Vagina (tissue), 2 donors: ENCODE measurements around the gene TUBB1.

Experiments used
- CTCF ChIP-seq, 3 experiments: fragments of 450-650 bp in 2 of 3; fragments of 200-600 bp in 1 of 3; sonication (generic) in 1 of 3; IDR thresholded peaks; one replicate each; pipeline ENCODE4 v1.5.1; 2017 to 2019; ENCODE audit warnings: antibody characterized with exemption in 3 of 3, mild to moderate bottlenecking in 2 of 3, moderate library complexity in 2 of 3
- POLR2A ChIP-seq, 2 donors: fragments of 450-650 bp; IDR thresholded peaks; one replicate each; pipeline ENCODE4 v1.6.1; 2017; ENCODE audit warnings: antibody characterized with exemption in 2 of 2, mild to moderate bottlenecking in 2 of 2, moderate library complexity in 2 of 2

- no peak for TF ChIP-seq CTCF (IDR thresholded peaks at IDR 0.05)
- no peak for TF ChIP-seq POLR2A (IDR thresholded peaks at IDR 0.05)
Measured at GRCh38 chr20:59031564-59032022, 12.4 kb downstream of the TUBB1 start.
